KMS-11 (cell line): Measurements from ENCODE around the gene GPRIN3.

ENCODE experiments used
- H2AFZ ChIP-seq: fragments of 200-600 bp; sonication (generic); 2 replicates; pipeline ENCODE4 v1.6.1; 2016; ENCODE audit warnings: antibody characterized with exemption, mixed run types, low read depth
- H3K27ac ChIP-seq: fragments of 200-600 bp; sonication (generic); 2 replicates; pipeline ENCODE4 v1.6.1; 2016; ENCODE audit warnings: mild to moderate bottlenecking, mixed run types
- H3K27me3 ChIP-seq: fragments of 200-600 bp; sonication (generic); 2 replicates; pipeline ENCODE4 v1.6.1; 2017; ENCODE audit warnings: mild to moderate bottlenecking, low read depth, mixed run types, moderate library complexity; ENCODE audit not compliant: insufficient read depth
- H3K36me3 ChIP-seq: fragments of 200-600 bp; sonication (generic); 2 replicates; pipeline ENCODE4 v1.6.1; 2017; ENCODE audit warnings: mild to moderate bottlenecking, mixed run types; ENCODE audit not compliant: insufficient read depth
- H3K4me1 ChIP-seq: fragments of 200-600 bp; sonication (generic); 2 replicates; pipeline ENCODE4 v1.6.1; 2016; ENCODE audit warnings: mild to moderate bottlenecking, low read depth, mixed run types; ENCODE audit not compliant: poor library complexity, severe bottlenecking
- H3K4me2 ChIP-seq: fragments of 200-600 bp; sonication (generic); 2 replicates; pipeline ENCODE4 v1.7.0; 2016; ENCODE audit warnings: mild to moderate bottlenecking, mixed run types
- H3K4me3 ChIP-seq: fragments of 200-600 bp; sonication (generic); IDR thresholded peaks from 2 replicates; pipeline ENCODE4 v1.6.1; 2017; ENCODE audit warnings: low read depth, low read length, mixed read lengths; ENCODE audit not compliant: insufficient read depth
- H3K79me2 ChIP-seq: fragments of 200-600 bp; sonication (generic); 2 replicates; pipeline ENCODE4 v1.6.1; 2016; ENCODE audit warnings: low read depth, mixed run types; ENCODE audit not compliant: insufficient read depth
- H3K9ac ChIP-seq: fragments of 200-600 bp; sonication (generic); 2 replicates; pipeline ENCODE4 v1.6.1; 2016; ENCODE audit warnings: mild to moderate bottlenecking, mixed run types
- H4K20me1 ChIP-seq: fragments of 200-600 bp; sonication (generic); 2 replicates; pipeline ENCODE4 v1.6.1; 2016; ENCODE audit warnings: mild to moderate bottlenecking, mixed run types; ENCODE audit not compliant: insufficient read depth
- TF ChIP-seq, protein P1 (sequence below): fragments of 200-600 bp; sonication (generic); conservative IDR thresholded peaks from 2 replicates; pipeline ENCODE4 v1.6.1; 2017; ENCODE audit warnings: low read depth, mild to moderate bottlenecking, antibody characterized with exemption, low read length, moderate library complexity, mixed read lengths

Gene GPRIN3

DNA sequence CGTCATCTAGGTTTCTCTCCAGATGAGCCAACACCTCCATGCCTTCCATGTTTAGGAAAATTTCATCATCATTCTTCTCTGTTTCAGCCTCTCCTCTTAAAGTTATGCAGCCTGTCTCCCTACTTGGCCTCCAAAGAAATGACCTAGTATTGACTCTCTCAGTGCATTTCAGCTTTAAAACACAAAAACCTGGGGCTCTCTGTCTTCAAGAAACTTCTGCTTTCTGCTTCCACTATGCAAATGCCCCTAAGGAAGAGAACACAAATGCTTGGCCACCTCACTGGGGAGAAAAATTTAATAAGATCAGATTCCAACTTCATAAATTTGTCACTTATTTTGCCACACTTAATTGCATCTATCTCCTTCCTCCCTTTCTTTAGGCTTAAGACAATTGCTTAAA lies 93.3 kb downstream of the GPRIN3 start:
- H2AFZ ChIP-seq, result no peak overlapping the region
- H3K4me2 ChIP-seq, result no peak overlapping the region
- no peaks in the 10 kb centered on the region for H3K79me2 ChIP-seq
- H3K36me3 ChIP-seq, result no peaks in the 10 kb centered on the region
- no peaks in the 10 kb centered on the region for H4K20me1 ChIP-seq
- H3K4me1 ChIP-seq, result no peaks in the 10 kb centered on the region
- H3K27me3 ChIP-seq, result no peaks in the 10 kb centered on the region
- TF ChIP-seq, protein P1, sequence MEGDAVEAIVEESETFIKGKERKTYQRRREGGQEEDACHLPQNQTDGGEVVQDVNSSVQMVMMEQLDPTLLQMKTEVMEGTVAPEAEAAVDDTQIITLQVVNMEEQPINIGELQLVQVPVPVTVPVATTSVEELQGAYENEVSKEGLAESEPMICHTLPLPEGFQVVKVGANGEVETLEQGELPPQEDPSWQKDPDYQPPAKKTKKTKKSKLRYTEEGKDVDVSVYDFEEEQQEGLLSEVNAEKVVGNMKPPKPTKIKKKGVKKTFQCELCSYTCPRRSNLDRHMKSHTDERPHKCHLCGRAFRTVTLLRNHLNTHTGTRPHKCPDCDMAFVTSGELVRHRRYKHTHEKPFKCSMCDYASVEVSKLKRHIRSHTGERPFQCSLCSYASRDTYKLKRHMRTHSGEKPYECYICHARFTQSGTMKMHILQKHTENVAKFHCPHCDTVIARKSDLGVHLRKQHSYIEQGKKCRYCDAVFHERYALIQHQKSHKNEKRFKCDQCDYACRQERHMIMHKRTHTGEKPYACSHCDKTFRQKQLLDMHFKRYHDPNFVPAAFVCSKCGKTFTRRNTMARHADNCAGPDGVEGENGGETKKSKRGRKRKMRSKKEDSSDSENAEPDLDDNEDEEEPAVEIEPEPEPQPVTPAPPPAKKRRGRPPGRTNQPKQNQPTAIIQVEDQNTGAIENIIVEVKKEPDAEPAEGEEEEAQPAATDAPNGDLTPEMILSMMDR, result no peak
- H3K9ac ChIP-seq, result no peak overlapping the region
- no peak overlapping the region for H3K27ac ChIP-seq
- H3K4me3 ChIP-seq, result no peak overlapping the region

DNA sequence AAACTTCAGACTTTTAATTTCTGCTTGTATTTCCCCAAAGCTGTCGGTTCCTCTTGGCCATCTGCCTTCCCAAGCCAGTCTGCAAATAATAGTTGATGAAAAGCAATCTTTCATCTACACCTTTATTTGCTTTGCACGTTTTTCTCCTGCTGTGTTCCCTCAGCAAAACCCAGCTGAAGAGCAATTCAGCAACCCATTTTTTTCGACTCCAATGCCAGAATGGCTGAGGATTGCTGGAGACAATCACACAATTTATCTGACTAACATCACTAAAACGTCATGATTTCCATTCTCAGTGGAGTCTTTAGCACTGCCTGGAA lies 94.3 kb downstream of the GPRIN3 start:
- Histone ChIP-seq H3K4me2 (no peak overlapping the region), H3K27me3 (no peaks in the 10 kb centered on the region)

GRCh38 chr4:89212666-89213381 lies 94.8 kb downstream of the GPRIN3 start:
- Histone ChIP-seq H2AFZ (no peak overlapping the region), H3K79me2 (no peaks in the 10 kb centered on the region), H3K27ac (no peak overlapping the region), H3K4me2 (no peak overlapping the region), H3K36me3 (no peaks in the 10 kb centered on the region), H3K9ac (no peak overlapping the region), H3K27me3 (no peaks in the 10 kb centered on the region), H3K4me3 (no peak overlapping the region), H3K4me1 (no peaks in the 10 kb centered on the region), H4K20me1 (no peaks in the 10 kb centered on the region)
- TF ChIP-seq, protein P1, result no peak

More for the DNA sequence above, 94.3 kb downstream of the GPRIN3 start:
- no peaks in the 10 kb centered on the region for H3K4me1 ChIP-seq
- no peak overlapping the region for H2AFZ ChIP-seq
- H3K9ac ChIP-seq, result no peak overlapping the region
- no peak overlapping the region for H3K4me3 ChIP-seq
- no peak overlapping the region for H3K27ac ChIP-seq
- H3K79me2 ChIP-seq, result no peaks in the 10 kb centered on the region
- H3K36me3 ChIP-seq, result no peaks in the 10 kb centered on the region
- H4K20me1 ChIP-seq, result no peaks in the 10 kb centered on the region
- TF ChIP-seq, protein P1, result no peak

GRCh38 chr4:89204624-89205023 lies 103.0 kb downstream of the GPRIN3 start:
- Histone ChIP-seq H3K4me2 (no peak overlapping the region), H2AFZ (no peak overlapping the region), H3K9ac (no peak overlapping the region), H3K27me3 (no peaks in the 10 kb centered on the region), H3K79me2 (no peaks in the 10 kb centered on the region), H3K36me3 (no peaks in the 10 kb centered on the region), H4K20me1 (no peaks in the 10 kb centered on the region), H3K4me1 (no peaks in the 10 kb centered on the region), H3K27ac (no peak overlapping the region), H3K4me3 (no peak overlapping the region)
- TF ChIP-seq, protein P1, result no peak
